Choroid plexus epithelial cell (primary cell): ENCODE results near the gene ABI3BP.
A peak's percentile ranks its signal among the peaks of the same experiment; 100 is the strongest.

Experiments
- DNase-seq: peaks from one replicate; pipeline ENCODE4 v3.0.0-alpha.2; 2010; ENCODE audit warnings: low read depth
- H3K4me3 ChIP-seq: 2 replicates; pipeline ENCODE4 v1.5.1; 2011; ENCODE audit warnings: low read depth, mild to moderate bottlenecking, control low read depth, low read length, moderate library complexity
- CTCF ChIP-seq: conservative IDR thresholded peaks from 2 replicates; pipeline ENCODE4 v1.5.1; 2011; ENCODE audit warnings: low read depth, mild to moderate bottlenecking, control low read depth, inconsistent platforms, low read length, moderate library complexity

The ABI3BP gene

DNA sequence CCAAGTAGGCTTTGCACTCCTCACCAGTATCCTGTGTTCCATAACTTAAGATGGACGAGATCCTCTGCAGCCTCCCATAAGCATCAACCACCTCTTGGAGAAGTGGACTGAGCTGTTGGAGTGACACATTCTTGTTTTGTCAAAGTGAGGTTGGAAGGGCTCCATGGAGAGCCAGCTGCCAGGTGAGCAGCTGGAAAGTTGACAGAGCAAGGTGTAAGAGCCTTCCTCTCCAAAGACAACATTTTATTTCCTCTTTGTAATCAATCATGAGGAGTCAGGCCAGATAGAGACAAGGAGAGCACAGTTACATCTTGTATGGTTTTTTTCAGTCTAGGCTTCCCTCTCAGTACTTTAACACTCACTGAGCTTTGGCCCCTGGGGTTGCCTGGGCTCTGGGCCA lies 5.1 kb downstream of the ABI3BP start:
- no peak for TF ChIP-seq CTCF
- no peak overlapping the region for H3K4me3 ChIP-seq
- no peak for DNase-seq

DNA sequence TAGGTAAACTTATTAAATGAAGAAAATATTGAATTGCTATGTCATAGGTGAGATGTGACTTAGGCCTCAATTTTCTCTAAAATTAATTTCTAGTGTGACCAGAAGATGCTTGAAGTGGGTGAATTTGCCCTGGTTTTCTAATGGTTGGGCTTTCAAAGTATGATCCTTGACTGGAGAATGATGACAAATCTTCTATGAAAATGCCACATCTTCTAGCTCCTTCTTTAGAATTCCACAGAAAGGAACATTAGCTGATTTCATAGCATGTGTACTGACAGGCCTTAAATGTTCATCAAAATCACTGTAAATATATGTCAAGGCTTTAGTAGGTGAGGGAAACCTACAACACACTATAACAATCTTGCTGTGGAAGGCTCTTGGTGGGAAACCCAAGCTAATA lies 8.9 kb downstream of the ABI3BP start:
- DNase-seq: no peak
- no peak overlapping the region for H3K4me3 ChIP-seq
- no peak for TF ChIP-seq CTCF

- TF ChIP-seq CTCF: no peak
- H3K4me3 ChIP-seq: peak overlapping the region; percentile 35
- peak; percentile 45 for DNase-seq
These were observed 10.5 kb downstream of the ABI3BP start for GRCh38 chr3:100982710-100983109.

- TF ChIP-seq CTCF: no peak
- DNase-seq: no peak
- no peak overlapping the region for H3K4me3 ChIP-seq
These were observed 11.9 kb downstream of the ABI3BP start for GRCh38 chr3:100981164-100981911.

DNA sequence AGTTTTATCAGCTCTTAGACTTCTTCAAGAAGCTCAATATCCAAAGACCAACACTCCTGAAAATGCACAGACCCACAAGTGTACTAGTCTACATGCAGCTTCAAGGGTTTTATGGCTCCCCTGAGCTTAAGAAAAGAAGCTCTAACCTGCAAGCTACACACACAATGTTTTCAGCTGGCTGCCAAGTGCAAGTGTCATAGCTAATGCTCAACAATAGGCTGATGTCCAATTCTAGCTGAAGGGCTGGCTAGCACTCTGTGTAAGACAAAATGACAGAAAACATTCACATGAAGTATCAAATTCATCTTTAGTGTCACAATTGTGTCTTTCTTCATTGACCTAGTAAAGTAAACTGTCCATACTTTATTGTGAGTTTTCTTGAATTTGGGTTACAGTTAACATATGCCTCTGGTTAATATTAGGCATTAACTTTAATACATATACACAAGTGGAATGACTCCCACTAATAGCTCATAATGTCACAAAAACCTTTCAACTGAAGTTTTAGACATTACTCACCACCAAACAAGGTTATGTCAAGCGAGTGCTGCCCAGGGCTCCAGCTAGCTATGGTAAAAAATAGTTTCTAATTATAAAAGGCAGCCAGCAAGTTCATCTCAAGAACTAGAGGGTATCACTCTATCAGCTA lies 15.1 kb downstream of the ABI3BP start:
- TF ChIP-seq CTCF: no peak
- no peak for DNase-seq
- H3K4me3 ChIP-seq: no peak overlapping the region

- TF ChIP-seq CTCF: no peak
- no peak for DNase-seq
- no peak overlapping the region for H3K4me3 ChIP-seq
These were observed 16.6 kb downstream of the ABI3BP start for GRCh38 chr3:100976611-100977010.

DNA sequence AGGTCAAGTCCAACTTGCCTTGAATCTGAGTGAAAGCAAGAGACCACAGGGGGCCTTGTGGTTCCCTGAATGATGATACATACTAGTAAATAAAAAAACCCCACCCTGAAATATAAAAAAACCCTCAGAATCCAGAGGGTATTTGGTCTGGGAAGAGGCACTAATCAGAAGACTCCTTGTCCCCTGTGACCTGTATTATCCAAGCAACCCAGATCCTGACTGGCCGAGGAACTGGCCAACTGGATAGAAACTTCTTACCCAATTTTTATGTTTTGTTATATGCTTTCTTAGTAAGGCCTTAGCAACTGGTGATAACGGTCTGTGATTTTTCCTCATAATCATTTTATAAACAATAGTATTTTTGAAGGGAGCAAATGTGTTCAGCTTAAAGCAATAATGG lies 17.5 kb downstream of the ABI3BP start:
- TF ChIP-seq CTCF: no peak
- DNase-seq: no peak
- H3K4me3 ChIP-seq: no peak overlapping the region
